ENCODE measurements around the gene DTX2.
A peak's percentile ranks its signal among the peaks of the same experiment; 100 is the strongest.
"Not testable (repeated sequence)": the region's sequence is repeated elsewhere in the genome, so short reads cannot be mapped to it uniquely, and the experiment has no call there.

DTX2 gene

GRCh38 chr7:76430211-76430610, 31.3 kb upstream of the DTX2 start:
- no peak for DNase-seq (ENCODE audit: extremely low read depth, insufficient read length)
- no peaks in the 10 kb centered on the region for H3K27me3 ChIP-seq (replicated peaks; ENCODE audit: control insufficient read depth, insufficient read depth, low read length)
- no peak for TF ChIP-seq CTCF (IDR thresholded peaks at IDR 0.05; ENCODE audit: insufficient read depth, low read length, poor library complexity, severe bottlenecking)
- H3K4me3 ChIP-seq (replicated peaks; ENCODE audit: low read depth, low read length): no peak overlapping the region
- H3K36me3 ChIP-seq (ENCODE audit: control insufficient read depth, insufficient read depth, low read length): no peaks in the 10 kb centered on the region

GRCh38 chr7:76430836-76431235, 30.7 kb upstream of the DTX2 start:
- DNase-seq (ENCODE audit: extremely low read depth, insufficient read length): no peak
- no peaks in the 10 kb centered on the region for H3K36me3 ChIP-seq (ENCODE audit: control insufficient read depth, insufficient read depth, low read length)
- H3K4me3 ChIP-seq (replicated peaks; ENCODE audit: low read depth, low read length): no peak overlapping the region
- no peaks in the 10 kb centered on the region for H3K27me3 ChIP-seq (replicated peaks; ENCODE audit: control insufficient read depth, insufficient read depth, low read length)
- TF ChIP-seq CTCF (IDR thresholded peaks at IDR 0.05; ENCODE audit: insufficient read depth, low read length, poor library complexity, severe bottlenecking): no peak

- not testable (repeated sequence) for H3K36me3 ChIP-seq (ENCODE audit: control insufficient read depth, insufficient read depth, low read length); H3K27me3 ChIP-seq (replicated peaks; ENCODE audit: control insufficient read depth, insufficient read depth, low read length); H3K4me3 ChIP-seq (replicated peaks; ENCODE audit: low read depth, low read length); DNase-seq (ENCODE audit: extremely low read depth, insufficient read length)
- peak; percentile 62 for TF ChIP-seq CTCF (IDR thresholded peaks at IDR 0.05; ENCODE audit: insufficient read depth, low read length, poor library complexity, severe bottlenecking)
Measured at GRCh38 chr7:76437873-76438272, 23.6 kb upstream of the DTX2 start.

GRCh38 chr7:76439120-76439888, 22.2 kb upstream of the DTX2 start:
- DNase-seq (ENCODE audit: extremely low read depth, insufficient read length); H3K36me3 ChIP-seq (ENCODE audit: control insufficient read depth, insufficient read depth, low read length); H3K27me3 ChIP-seq (replicated peaks; ENCODE audit: control insufficient read depth, insufficient read depth, low read length); H3K4me3 ChIP-seq (replicated peaks; ENCODE audit: low read depth, low read length): not testable (repeated sequence)

- not testable (repeated sequence) for DNase-seq (ENCODE audit: extremely low read depth, insufficient read length); H3K36me3 ChIP-seq (ENCODE audit: control insufficient read depth, insufficient read depth, low read length); H3K4me3 ChIP-seq (replicated peaks; ENCODE audit: low read depth, low read length); H3K27me3 ChIP-seq (replicated peaks; ENCODE audit: control insufficient read depth, insufficient read depth, low read length)
Measured at GRCh38 chr7:76440404-76440803, 21.1 kb upstream of the DTX2 start.

- H3K4me3 ChIP-seq (replicated peaks; ENCODE audit: low read depth, low read length); H3K36me3 ChIP-seq (ENCODE audit: control insufficient read depth, insufficient read depth, low read length); DNase-seq (ENCODE audit: extremely low read depth, insufficient read length); H3K27me3 ChIP-seq (replicated peaks; ENCODE audit: control insufficient read depth, insufficient read depth, low read length): not testable (repeated sequence)
Measured at GRCh38 chr7:76441792-76442191, 19.7 kb upstream of the DTX2 start.

GRCh38 chr7:76442664-76443446, 18.7 kb upstream of the DTX2 start:
- DNase-seq (ENCODE audit: extremely low read depth, insufficient read length); H3K4me3 ChIP-seq (replicated peaks; ENCODE audit: low read depth, low read length); H3K36me3 ChIP-seq (ENCODE audit: control insufficient read depth, insufficient read depth, low read length); H3K27me3 ChIP-seq (replicated peaks; ENCODE audit: control insufficient read depth, insufficient read depth, low read length): not testable (repeated sequence)

- not testable (repeated sequence) for H3K36me3 ChIP-seq (ENCODE audit: control insufficient read depth, insufficient read depth, low read length); H3K27me3 ChIP-seq (replicated peaks; ENCODE audit: control insufficient read depth, insufficient read depth, low read length); H3K4me3 ChIP-seq (replicated peaks; ENCODE audit: low read depth, low read length); DNase-seq (ENCODE audit: extremely low read depth, insufficient read length)
Measured at GRCh38 chr7:76443846-76444245, 17.7 kb upstream of the DTX2 start.

- not testable (repeated sequence) for H3K36me3 ChIP-seq (ENCODE audit: control insufficient read depth, insufficient read depth, low read length); H3K27me3 ChIP-seq (replicated peaks; ENCODE audit: control insufficient read depth, insufficient read depth, low read length); H3K4me3 ChIP-seq (replicated peaks; ENCODE audit: low read depth, low read length)
- DNase-seq (ENCODE audit: extremely low read depth, insufficient read length): peak; percentile 44
Measured at GRCh38 chr7:76445577-76446008, 15.9 kb upstream of the DTX2 start.

- not testable (repeated sequence) for DNase-seq (ENCODE audit: extremely low read depth, insufficient read length); H3K36me3 ChIP-seq (ENCODE audit: control insufficient read depth, insufficient read depth, low read length); H3K4me3 ChIP-seq (replicated peaks; ENCODE audit: low read depth, low read length); H3K27me3 ChIP-seq (replicated peaks; ENCODE audit: control insufficient read depth, insufficient read depth, low read length)
Measured at GRCh38 chr7:76457017-76457416, 4.5 kb upstream of the DTX2 start.

- DNase-seq (ENCODE audit: extremely low read depth, insufficient read length): not testable (repeated sequence)
Measured at GRCh38 chr7:76458504-76458903, 3.0 kb upstream of the DTX2 start.

More at GRCh38 chr7:76458504-76458903, 3.0 kb upstream of the DTX2 start:
- not testable (repeated sequence) for H3K36me3 ChIP-seq (ENCODE audit: control insufficient read depth, insufficient read depth, low read length); H3K4me3 ChIP-seq (replicated peaks; ENCODE audit: low read depth, low read length); H3K27me3 ChIP-seq (replicated peaks; ENCODE audit: control insufficient read depth, insufficient read depth, low read length)

Measured in GM06990 (cell line).